ENCODE data around the gene FOCAD.

Gene FOCAD

GRCh38 chr9:20985851-20986600, 302.0 kb downstream of the FOCAD start:
- no peaks in the 10 kb centered on the region for H3K36me3 ChIP-seq (replicated peaks; ENCODE audit: insufficient read depth, low read length)
- no peak for TF ChIP-seq EZH2phosphoT487 (IDR thresholded peaks at IDR 0.05; ENCODE audit: low read length)
- no peak for TF ChIP-seq EZH2 (optimal IDR thresholded peaks at IDR 0.05; ENCODE audit: low read depth, low read length)
- no peak for TF ChIP-seq CTCF (IDR thresholded peaks at IDR 0.05; ENCODE audit: low read length)
- H3K9me3 ChIP-seq (replicated peaks; ENCODE audit: insufficient read depth, low read length) = no peaks in the 10 kb centered on the region
- H3K9ac ChIP-seq (ENCODE audit: low read length) = no peak overlapping the region
- H3F3A ChIP-seq (ENCODE audit: insufficient read depth, low read length) = no peaks in the 10 kb centered on the region
- H4K20me1 ChIP-seq (ENCODE audit: insufficient read depth, low read length) = no peaks in the 10 kb centered on the region
- H2AFZ ChIP-seq (ENCODE audit: low read length) = no peak overlapping the region
- H3K27ac ChIP-seq (ENCODE audit: low read length) = no peak overlapping the region
- no peaks in the 10 kb centered on the region for H3K4me1 ChIP-seq (ENCODE audit: low read length)
- no peaks in the 10 kb centered on the region for H3K27me3 ChIP-seq (replicated peaks; ENCODE audit: insufficient read depth, low read length)
- H3K79me2 ChIP-seq (ENCODE audit: low read length) = no peaks in the 10 kb centered on the region
- DNase-seq = no peak
- H3K9me2 ChIP-seq (replicated peaks; ENCODE audit: insufficient read depth, low read length) = no peaks in the 10 kb centered on the region
- no peak overlapping the region for H3K4me2 ChIP-seq (ENCODE audit: low read depth, low read length)
- H3K4me3 ChIP-seq (ENCODE audit: low read length) = no peak overlapping the region

GRCh38 chr9:20987521-20987920, 303.5 kb downstream of the FOCAD start:
- H3K9me2 ChIP-seq (replicated peaks; ENCODE audit: insufficient read depth, low read length) = no peaks in the 10 kb centered on the region
- H3K4me1 ChIP-seq (ENCODE audit: low read length) = no peaks in the 10 kb centered on the region
- H4K20me1 ChIP-seq (ENCODE audit: insufficient read depth, low read length) = no peaks in the 10 kb centered on the region
- H3K27ac ChIP-seq (ENCODE audit: low read length) = no peak overlapping the region
- H3F3A ChIP-seq (ENCODE audit: insufficient read depth, low read length) = no peaks in the 10 kb centered on the region
- no peak overlapping the region for H2AFZ ChIP-seq (ENCODE audit: low read length)
- no peaks in the 10 kb centered on the region for H3K9me3 ChIP-seq (replicated peaks; ENCODE audit: insufficient read depth, low read length)
- H3K4me3 ChIP-seq (ENCODE audit: low read length) = no peak overlapping the region
- H3K9ac ChIP-seq (ENCODE audit: low read length) = no peak overlapping the region
- H3K27me3 ChIP-seq (replicated peaks; ENCODE audit: insufficient read depth, low read length) = no peaks in the 10 kb centered on the region
- no peaks in the 10 kb centered on the region for H3K36me3 ChIP-seq (replicated peaks; ENCODE audit: insufficient read depth, low read length)
- no peak for TF ChIP-seq CTCF (IDR thresholded peaks at IDR 0.05; ENCODE audit: low read length)
- no peak for TF ChIP-seq EZH2phosphoT487 (IDR thresholded peaks at IDR 0.05; ENCODE audit: low read length)
- no peak for TF ChIP-seq EZH2 (optimal IDR thresholded peaks at IDR 0.05; ENCODE audit: low read depth, low read length)
- no peak for DNase-seq
- no peaks in the 10 kb centered on the region for H3K79me2 ChIP-seq (ENCODE audit: low read length)
- H3K4me2 ChIP-seq (ENCODE audit: low read depth, low read length) = no peak overlapping the region

- no peak for DNase-seq
- H3K9ac ChIP-seq (ENCODE audit: low read length) = no peak overlapping the region
- no peak overlapping the region for H3K4me2 ChIP-seq (ENCODE audit: low read depth, low read length)
- no peaks in the 10 kb centered on the region for H3K9me2 ChIP-seq (replicated peaks; ENCODE audit: insufficient read depth, low read length)
- TF ChIP-seq EZH2 (optimal IDR thresholded peaks at IDR 0.05; ENCODE audit: low read depth, low read length) (no peak), CTCF (IDR thresholded peaks at IDR 0.05; ENCODE audit: low read length) (no peak), EZH2phosphoT487 (IDR thresholded peaks at IDR 0.05; ENCODE audit: low read length) (no peak)
- no peaks in the 10 kb centered on the region for H3K79me2 ChIP-seq (ENCODE audit: low read length)
- H2AFZ ChIP-seq (ENCODE audit: low read length) = no peak overlapping the region
- no peaks in the 10 kb centered on the region for H3K4me1 ChIP-seq (ENCODE audit: low read length)
- H3K27me3 ChIP-seq (replicated peaks; ENCODE audit: insufficient read depth, low read length) = no peaks in the 10 kb centered on the region
- H3K36me3 ChIP-seq (replicated peaks; ENCODE audit: insufficient read depth, low read length) = no peaks in the 10 kb centered on the region
- no peak overlapping the region for H3K4me3 ChIP-seq (ENCODE audit: low read length)
- no peak overlapping the region for H3K27ac ChIP-seq (ENCODE audit: low read length)
- H4K20me1 ChIP-seq (ENCODE audit: insufficient read depth, low read length) = no peaks in the 10 kb centered on the region
- no peaks in the 10 kb centered on the region for H3K9me3 ChIP-seq (replicated peaks; ENCODE audit: insufficient read depth, low read length)
- H3F3A ChIP-seq (ENCODE audit: insufficient read depth, low read length) = no peaks in the 10 kb centered on the region
Measured at GRCh38 chr9:20988061-20988460, 304.0 kb downstream of the FOCAD start.
